NCI-H226 (cell line): Measurements from ENCODE around the gene CD200R1.

Experiments
- DNase-seq: peaks from one replicate; pipeline ENCODE4 v3.0.0-alpha.2; 2015

Gene CD200R1, protein sequence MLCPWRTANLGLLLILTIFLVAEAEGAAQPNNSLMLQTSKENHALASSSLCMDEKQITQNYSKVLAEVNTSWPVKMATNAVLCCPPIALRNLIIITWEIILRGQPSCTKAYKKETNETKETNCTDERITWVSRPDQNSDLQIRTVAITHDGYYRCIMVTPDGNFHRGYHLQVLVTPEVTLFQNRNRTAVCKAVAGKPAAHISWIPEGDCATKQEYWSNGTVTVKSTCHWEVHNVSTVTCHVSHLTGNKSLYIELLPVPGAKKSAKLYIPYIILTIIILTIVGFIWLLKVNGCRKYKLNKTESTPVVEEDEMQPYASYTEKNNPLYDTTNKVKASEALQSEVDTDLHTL

DNA sequence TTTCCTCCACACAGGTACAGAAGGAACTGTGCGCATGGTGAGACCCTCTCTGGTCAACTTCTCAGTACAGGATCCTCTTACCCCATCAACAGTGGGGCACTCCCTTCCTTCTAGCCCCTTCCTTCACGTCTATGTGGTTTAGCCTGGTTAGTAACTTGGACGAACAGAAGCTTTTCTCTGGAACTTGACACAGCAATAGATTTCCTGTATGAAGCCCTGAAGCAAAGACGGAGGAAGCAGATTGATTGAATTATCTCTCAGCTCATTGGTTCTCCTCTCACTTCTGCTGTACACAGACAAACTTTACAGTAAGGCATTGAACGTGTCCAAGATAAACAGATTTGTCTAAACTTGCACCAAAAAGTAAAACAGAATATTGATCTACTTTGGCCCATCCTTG lies at the start of gene CD200R1:
Gene CD200R1, minus strand, starts transcription at position 210 of the 400 bp plus-strand sequence. CDS start 246 bp downstream, outside the sequence.
- DNase-seq: no peak

DNA sequence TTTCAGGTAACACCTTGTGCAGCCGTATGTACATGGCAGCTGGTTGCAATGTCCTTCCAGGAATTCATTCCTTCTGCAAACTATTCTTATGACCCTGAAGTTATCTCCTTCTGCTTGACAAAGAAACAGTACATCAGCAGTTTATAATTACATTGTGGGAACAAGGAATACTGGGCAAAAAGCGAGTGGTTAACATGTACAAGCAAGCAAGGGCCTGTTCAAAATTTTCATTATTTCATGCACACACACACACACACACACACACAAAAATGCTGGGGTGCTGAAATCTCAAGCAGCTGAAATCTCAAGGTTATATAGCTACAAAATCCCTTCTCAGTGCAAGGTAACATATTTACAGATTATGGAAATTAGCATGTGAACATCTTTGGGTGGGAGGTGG lies 46.6 kb upstream of the CD200R1 start:
- DNase-seq: no peak

DNA sequence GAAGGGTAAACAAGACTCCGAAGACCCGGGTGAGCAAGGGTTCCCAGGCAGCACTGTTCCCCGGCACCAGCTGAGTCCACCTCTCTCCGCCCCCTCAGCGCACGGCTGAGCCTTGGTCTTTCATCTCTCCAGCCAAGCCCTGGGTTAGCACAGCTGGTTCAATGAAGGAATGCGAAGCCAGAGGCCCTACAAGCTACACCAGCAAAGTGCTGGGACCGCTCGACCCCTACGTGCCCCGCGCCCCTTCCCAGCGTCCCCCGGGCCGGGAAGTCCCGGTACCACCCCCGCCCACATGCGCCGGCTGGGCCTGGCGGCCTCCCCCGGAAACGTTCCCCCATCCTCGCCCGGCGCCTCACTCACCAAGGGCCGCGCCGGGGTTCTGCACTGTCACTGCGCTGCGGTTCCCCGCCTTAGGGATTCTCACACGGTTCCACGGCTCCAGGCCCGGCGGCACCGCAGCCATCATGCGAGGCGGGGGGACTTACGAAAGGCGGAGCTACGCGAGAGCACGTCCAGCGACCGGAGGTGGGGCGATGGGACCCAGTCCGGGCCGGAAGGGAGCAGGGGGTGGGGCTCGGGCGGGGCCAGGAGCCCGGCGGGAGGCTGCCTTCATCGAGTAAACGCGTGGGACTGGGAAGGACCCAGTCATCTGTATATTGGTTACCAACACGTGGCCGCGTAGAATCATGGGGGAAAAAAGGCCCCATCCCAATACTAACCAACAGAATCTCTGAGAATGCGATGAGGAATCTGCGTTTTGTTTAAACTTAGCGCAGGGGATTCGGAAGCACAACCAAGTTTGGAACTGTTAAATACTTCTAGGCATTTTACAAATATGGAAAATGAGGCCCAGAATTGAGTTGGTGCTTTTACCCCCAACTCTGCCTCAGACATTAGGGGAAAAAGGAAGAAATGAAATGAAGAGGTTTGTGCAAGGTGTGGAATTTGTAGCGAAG lies 44.6 kb upstream of the CD200R1 start:
- DNase-seq: peak; percentile 91

DNA sequence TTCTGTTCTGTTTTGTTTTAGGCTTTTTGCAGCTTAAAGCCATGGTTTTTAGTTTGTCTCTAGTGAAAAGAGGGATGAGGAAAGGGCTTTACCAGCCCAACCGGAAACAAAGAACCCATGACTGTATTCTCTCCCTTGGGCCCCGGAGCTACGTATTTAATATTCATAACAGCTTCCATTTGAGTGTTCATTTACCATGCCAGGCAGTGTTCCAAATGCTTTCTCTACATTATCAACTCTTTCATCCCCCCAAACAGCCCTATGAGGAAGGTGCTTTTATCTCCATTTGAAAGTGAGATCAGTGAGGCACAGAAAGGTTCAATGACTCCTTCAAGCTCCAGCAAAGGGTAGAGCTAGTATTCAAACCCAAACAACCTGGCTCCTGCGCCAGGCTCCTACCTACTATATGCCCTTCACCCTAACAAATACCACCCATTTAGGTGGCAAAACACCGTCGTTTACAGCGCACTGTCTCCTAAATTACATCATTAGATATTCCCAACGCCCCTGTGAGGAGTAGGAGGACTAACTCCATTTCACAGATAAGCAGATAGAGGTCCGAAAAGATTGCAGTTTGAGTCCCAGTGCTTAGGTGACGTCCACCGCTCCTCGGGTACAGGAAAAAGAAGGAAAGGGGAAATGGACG lies 43.8 kb upstream of the CD200R1 start:
- no peak for DNase-seq

DNA sequence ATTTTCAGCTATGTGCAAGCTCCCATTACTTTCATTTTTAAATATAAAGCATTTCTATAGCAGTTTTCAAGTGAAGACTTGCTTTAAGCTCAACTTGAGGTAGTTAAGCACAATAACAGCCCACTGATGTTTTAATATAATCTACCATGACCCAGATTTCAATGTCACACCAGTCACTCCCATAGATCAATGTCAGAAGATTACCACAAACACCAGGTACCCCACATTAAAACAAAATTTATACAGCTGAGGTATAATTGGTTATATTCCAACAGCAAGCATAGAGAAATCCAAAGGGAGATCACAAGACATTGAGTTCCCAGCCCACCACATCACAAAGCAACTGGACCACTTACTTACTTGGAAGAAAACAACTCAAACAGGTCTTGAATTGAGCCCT lies 38.7 kb upstream of the CD200R1 start:
- no peak for DNase-seq

DNA sequence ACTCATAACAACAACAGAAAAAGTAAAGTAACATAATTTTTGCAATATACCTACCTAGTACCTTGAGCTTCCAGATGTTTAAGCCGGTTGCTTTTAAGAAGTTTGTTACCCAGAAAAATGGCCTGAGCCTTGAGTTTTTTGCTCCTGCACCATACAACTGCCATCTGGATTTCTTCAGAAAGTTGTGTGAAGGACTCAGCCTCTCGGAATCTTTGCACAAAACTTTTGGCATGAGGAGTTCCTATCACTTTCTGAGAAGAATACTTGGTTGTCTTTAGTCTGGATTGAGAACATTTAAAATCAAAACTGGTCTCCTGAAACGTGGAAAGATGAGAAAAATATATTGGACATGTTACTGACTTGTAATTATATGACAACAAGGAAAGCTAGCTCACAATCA lies 33.2 kb upstream of the CD200R1 start:
- no peak for DNase-seq

DNA sequence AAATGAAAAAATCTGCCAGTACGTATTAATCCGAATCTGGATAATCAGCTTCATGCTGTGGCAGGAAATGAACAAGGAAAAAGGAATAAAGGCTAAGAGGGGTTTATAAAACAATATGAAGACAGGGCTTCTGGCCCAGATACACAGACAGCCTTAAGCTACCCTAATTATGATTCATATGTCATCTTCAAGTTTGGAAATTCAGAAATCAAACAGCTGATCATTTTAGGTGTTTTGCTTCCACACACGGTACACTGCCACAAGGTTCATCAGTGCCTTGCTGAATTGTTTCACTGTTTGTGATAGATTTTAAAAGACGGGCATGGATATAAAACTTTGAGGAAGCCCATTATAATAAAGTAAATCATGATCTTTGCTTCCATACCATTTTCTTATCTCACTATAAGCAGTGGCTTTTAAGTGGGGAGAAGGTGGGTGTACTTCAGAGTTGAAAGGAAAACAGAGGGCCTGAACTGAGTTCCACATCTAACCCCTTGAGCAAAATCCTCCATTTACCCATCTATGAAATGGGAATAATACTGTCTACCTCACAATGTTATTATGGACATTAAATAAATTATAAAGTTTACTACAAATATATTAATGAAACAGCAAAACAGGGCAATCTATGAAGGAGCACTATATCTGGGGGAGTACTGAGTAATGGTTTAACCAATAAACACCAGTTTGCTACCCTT lies 31.6 kb upstream of the CD200R1 start:
- DNase-seq: no peak

DNA sequence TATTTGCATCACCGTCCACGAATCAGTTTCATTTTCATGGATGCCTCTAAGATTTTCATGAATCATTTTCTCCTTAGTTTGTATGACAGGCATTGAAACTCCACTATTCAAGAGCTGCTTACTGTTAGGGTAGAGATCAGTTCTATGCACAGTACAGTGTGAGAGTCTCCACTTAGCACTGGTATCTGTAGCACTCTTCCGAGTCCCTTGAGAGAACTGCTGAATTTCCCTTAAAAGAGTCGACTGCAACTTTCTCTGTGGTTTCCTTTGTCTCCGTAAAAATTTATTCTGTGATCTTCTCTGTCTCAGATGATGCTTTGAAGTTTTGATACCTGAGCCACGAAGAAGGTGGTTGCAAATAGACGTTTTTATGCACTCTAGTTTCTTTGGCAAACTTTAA lies 30.7 kb upstream of the CD200R1 start:
- no peak for DNase-seq

DNA sequence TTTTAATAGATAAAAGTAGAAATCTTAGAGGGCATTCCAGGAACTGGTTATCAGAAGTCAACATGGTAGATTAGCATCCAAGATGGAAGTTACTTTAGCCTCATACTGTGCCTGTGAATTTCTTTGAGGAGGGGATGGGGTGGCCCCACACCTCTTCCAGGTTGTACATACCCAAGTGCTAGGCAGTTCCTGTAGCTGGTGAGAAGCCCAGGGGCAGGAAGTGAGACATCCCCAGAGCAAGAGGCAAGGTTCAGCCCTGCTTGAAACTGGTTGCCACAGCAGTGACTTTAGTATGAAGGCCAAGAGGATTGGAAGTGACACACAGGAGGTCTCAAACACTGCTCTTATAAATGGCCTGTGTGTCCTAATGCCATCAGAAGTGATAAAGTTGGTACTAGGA lies 27.8 kb upstream of the CD200R1 start:
- DNase-seq: no peak

DNA sequence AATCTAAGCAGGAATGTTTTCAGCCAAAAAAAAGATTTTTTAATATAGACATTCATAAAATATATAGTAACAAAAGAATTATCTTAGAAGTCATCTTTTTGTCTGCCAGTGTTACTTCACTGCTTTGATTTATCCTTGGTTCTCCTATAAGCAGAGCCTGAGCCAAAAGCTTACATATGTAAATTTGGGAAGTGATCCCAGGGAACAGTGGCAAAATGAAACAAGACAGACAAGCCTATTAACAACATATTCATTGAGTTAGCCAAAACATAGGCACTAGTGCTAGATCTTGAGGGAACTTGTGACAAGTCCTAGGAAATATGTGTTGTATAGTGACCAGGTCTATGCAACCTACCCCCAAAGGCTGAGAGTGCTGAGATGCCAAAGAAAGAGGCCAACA lies 27.1 kb upstream of the CD200R1 start:
- DNase-seq: no peak

DNA sequence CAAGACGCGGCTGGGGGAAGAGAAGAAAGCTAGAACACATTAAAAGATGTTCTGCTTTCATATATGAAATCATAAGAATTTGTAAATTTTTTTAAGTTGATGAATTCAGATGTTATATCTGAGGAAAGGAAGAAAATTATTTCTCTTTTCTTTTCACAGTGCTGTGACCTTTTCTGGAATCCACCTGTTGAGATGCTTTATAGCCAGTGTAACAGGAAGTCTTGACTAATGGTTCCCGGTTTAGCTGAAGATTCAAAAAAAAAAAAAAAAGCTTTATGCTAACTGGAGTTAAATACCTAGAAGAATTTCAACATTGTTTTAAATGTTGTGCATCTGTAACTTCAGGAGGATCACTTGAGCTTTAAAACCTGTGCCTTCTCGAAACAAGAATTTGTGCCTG lies 25.8 kb upstream of the CD200R1 start:
- DNase-seq: no peak

DNA sequence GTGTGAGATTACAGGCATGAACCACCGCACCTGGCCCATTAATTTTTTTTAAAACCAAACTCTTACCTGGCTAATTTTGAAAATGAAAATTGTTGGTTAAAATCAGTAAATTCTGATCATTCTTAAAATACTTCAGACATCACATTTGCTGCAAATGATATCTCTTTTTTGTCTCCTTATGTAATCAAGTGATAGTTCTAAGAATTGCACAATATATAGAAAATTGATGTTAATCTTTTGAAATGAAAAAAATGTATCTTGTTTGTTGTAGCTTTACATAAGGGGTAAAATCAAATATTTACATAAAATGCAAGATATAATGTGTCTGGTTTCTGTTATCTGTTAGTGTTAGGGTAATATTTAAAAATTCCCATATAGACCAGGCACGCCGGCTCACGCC lies 20.9 kb upstream of the CD200R1 start:
- no peak for DNase-seq

DNA sequence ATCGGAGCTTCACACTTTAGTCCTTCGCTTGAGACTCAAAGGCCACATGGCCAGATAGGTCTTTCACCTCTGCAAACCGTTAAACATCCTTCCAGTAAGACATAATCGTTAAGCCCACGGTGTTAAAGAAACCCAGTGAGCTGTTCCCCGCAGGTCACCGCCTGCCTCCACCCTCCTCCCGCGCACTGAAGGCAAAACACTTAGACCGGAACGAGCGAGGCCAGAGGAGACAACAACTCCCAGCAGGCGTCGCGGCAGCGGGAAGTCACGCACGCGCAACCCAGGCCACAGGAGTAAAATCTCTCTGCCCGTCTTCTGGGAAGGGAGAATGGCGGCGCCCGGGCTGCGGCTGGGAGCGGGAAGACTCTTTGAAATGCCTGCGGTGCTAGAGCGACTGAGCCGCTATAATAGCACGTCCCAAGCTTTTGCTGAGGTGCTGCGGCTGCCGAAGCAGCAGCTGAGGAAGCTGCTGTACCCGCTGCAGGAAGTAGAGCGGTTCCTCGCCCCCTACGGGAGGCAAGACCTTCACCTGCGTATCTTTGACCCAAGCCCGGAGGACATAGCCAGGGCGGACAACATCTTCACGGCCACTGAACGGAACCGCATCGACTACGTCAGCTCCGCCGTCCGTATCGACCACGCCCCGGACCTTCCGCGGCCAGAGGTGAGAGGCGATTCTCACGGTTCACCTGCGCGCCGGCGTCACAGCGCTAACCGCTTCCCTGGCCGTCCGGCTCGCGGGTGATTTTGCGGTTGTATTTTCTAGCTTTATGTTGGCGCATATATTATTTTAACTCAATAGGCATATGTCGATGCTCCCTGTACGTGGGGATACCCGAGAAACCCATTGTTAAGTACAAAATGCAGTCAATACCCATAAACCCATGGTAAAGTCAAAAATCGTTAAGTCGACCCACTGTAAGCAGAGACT lies 16.0 kb upstream of the CD200R1 start, which contains the start of gene GTPBP8:
Gene GTPBP8, plus strand, starts transcription at position 313 of the 931 bp plus-strand sequence. Its CDS starts 16 bp downstream, at position 329.
- DNase-seq: peak; percentile 81

DNA sequence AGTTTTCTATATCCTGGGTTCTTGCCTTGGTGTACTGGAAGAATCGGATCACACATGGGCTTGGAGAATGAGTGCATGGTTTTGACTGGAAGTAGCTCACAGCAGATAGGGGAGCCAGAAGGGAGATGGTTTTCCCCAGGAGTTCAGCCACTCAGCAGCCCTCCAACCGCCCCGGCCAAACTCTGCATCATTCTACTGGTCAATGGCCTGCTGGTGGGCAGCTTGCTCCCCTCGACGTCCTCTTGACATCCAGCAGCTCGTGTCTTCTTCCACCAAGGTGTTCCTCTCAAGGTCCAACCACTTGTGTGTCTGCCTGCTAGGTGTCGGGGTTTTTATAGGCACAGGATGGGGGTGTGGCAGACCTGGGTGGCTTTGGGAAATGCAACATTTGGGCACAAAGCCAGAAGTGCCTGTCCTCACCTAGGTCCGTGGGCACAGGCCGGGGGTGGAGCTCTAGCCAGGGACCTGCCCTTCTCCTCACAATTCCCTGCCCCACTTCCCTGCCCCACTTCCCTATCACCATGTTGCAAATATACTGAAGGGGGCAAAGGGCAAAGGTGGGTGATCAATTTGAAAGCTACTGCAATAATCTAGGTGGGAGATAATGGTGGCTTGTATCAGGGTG lies 12.9 kb upstream of the CD200R1 start:
- no peak for DNase-seq

DNA sequence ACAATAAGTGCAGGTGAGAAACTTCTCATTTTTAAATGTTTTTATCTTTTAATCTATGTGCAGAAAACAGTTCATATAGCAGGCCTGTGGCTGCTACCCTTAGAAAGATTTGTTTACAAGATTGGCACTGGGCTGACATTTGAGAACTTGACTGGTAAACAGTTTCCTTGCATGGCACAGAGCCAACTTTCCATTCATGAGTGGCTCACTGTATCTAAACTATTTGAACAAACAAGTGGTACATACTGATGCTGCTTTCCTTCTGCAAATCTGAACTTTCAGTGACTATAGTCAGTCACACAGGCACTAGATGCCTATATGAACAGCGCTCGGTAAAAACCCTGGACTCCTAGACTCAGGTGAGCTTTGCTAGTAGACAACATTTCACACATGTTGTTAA lies 9.6 kb upstream of the CD200R1 start:
- no peak for DNase-seq

DNA sequence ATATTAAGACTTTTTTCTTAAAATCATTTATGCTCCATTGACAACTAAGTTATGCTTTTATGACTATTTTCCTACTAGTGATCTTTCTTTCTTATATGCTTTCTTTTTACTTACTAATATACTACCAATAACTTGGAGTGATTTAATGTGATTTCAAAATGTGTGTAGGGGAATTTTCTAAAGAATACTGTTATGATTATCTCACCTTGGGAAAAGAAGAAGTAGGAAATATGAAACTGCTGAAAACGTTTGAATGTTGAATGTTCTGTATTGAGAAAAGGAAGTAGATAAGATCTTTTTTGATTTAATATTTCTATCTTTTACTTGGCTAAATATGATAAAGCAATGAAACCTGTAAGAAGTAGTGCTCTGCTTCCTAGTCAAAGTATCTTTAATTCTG lies 7.8 kb upstream of the CD200R1 start:
- no peak for DNase-seq

DNA sequence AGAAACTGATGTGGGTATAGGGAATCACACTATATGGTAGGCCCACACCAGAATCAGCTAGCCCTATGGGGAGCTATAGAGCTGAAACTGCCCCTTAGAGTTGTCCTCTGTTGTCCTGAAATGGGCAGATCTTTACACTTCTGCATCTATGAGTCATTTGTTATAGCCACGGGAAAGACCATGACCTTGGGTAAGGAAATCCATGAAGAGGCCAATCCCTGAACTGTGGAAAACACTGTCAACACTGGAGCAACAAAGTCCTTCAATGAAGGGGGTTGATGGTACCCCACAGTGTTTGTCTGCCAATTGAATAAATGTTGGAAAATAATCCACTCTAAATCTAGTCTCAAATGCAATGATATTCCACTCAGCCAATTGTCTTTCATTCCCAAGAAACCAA lies 5.2 kb upstream of the CD200R1 start:
- no peak for DNase-seq

DNA sequence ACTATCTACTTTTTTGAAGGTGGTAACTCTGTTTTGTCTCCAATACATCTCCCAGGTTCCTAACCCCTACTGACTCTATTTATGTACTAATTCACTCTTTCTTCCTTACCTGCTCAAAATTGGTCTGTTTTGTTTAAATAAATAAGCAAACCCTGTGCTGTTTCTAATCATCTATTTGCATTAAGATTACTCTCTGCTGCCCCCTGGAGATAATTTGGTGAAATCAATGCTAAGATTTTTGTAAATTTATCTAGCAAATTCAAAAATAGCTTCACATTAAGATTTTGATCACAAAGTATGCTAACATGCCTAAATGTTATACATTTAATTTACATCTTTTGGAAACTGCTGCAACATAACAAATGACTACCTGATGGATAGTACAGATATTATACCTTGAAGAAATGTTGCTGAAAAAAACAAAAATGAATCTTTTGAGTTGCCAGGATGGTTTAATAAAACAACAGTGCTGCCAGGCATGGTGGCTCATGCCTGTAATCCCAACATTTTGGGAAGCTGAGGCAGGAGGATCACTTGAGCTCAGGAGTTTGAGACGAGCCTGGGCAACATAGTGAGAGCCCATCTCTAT lies 4.4 kb upstream of the CD200R1 start:
- no peak for DNase-seq

DNA sequence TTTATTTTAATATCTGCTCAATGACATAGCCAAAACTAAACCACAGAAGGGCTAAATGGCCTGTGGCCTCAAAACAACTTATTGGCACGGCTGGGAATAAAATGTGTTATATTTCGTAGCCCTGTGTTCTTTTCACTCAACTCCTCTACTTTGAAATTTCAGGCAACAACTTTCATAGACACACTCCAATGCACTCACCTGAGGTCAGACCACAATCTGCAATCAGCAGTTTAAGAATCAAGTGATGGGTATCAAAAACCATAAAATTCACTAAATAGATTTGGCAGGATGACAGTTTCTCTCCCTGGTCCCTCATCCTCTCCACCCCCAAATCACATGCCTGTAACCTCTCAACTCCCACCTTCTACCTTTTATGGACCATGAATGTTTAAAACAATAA lies 2.0 kb upstream of the CD200R1 start:
- no peak for DNase-seq

DNA sequence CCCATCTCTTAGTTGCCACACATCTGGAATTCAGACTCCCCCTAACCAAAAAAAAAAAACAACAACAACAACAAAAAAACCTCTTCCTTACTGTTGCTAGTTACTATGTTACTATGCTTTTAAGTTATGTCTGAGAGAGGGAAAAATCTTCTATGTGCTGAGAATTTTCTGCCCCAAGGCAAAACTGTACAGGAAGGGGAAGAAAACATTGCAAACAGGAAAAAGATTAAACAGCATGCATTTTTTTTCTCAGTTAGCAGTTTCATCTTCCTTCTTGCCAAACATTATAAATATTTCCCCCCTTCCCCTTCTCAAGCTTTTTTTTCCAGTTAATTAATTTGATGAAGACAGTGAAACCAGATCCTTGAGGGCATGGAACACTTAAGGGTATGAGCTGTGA lies 1.1 kb upstream of the CD200R1 start:
- DNase-seq: no peak

DNA sequence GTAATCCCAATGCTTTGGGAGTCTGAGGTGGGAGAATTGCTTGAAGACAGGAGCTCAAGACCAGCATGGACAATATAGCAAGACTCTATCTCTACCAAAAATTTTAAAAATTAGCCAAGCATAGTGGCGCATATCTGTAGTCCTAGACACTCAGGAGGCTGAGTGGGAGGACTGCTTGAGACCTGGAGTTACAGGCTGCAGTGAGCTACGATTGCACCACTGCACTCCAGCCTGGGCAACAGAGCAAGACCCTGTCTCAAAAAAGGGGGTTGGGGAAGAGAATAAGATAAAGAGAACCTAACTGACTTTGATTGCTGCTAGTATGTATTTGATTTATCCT lies 755 bp downstream of the CD200R1 start:
- no peak for DNase-seq
